Fibroblast of skin of right quadriceps (primary cell): ENCODE data around the gene TAP2.
"Not testable (repeated sequence)": the region's sequence is repeated elsewhere in the genome, so short reads cannot be mapped to it uniquely, and the experiment has no call there.

Experiments
- DNase-seq: peaks from one replicate; pipeline ENCODE4 v3.0.0-alpha.2; 2013

Gene TAP2

DNA sequence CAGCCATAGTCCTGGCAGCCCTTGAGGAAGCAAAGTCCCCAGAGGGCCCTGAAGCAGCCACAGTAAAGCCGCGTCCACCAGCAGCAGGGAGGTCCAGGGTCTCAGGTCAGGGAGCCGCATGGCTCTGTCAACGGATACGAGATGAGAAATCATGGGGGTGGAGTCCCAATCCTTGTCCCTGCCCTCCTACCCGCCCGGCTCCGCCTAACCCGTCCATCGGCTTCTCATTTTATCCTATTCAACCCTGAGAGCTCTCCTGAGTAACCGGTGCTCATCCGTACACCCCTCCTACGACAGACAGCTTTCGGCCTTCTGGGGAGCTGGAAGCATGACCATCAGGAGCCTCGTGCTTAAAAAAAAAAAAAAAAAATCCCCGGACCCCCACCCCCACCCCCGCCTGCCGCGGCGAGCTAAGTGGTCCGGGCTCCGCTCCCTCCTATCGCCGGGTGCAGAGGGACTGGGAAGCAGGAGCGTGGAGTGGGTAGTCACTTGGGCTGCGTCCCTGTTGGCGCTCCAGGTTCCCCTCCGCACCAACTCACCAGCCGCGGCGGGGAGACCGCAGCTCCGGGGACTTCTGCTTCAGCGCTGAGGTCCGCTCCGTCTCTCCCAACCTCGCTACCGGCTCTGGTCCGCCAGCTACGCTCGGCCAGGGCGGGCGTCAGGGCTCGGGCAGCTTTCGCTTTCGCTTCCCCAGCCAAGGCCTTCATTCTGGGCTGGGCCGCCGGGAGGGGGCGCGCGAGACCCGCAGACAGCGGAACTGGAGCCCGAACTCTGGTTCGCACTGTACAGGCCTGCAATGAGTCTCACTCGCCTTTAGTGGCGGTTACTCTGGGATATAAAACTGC is at the start of gene TAP2:
TAP2 (minus strand) TSS at position 626 of the 845 bp plus-strand sequence; CDS start at position 120, 506 bp downstream.
- peak; percentile 89 for DNase-seq

DNA sequence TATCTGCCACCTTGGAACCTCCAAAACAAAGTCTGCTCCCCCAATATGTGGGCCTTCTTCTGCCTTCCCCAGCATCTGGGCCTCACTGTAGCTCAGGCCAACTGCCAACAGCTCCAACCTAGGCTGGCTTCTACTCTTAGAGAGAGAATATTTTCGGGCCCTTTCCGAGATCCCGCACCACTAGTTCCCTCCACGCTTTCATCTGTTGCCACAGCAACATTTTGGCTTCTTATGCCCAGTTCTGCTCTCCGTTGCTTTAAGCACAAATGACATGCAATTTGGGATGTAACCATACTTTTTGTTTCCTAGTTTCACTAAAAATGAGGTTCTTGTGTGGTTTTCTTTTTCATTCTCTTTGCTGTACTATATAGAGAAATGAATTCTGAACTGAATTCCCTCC is 49.1 kb upstream of the TAP2 start:
- DNase-seq, result no peak

DNA sequence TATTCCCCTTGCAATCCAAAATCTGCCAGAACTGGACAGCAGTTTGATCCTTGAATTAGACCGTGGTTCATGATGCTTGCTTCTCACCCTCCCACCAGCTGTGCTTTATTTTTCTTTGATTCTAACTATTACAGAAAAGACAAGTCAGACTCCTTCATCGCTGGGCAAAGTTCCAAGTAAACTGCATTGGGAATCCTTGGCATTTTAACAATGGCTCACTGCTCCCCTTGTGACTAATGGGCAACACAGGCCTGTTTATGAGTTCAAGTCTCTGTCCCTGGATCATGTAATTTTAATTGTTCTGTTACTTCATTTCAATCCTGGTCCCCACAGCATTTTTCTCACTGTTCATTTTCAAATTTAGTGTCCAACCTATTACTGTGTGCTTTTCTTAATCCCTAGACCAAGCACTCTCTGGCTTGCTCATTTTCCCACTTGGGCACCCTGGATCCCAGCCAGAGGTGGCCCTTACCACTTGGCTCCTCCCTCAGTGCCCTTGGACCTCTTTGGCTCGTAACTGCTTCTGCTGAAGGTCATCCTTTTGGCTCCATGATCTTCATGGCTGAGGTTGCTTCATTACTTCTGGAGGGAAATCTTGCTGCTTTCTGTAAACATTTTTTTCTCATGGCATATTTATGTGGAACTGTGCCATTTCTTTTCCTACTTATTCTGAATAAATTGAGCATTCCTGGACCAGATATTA is 48.3 kb upstream of the TAP2 start:
- peak; percentile 85 for DNase-seq

DNA sequence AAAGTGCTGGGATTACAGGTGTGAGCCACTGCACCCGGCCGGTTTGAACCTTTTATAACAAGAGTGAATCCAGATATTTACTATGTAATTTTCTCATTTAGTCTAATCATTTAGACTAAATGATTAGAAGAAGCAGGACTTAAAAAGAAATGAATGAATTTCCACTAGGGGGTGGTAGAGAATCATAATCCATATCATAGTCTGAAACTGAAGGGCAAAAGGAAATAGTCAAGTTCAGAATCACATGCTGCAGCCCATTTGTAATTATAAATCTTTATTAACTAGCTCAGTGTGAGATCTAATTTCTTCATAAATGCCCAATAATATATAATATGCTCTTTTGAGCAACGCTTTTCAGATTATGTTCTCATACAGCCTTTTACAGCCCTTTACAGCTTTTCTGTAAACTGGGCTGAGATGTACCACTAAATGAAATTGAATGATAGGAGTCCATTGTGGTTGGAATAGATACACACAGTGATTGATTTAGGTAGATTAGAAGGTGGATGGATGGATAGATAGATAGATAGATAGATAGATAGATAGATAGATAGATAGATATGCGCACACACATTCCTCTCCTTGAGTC is 47.3 kb upstream of the TAP2 start:
- peak; percentile 70 for DNase-seq

DNA sequence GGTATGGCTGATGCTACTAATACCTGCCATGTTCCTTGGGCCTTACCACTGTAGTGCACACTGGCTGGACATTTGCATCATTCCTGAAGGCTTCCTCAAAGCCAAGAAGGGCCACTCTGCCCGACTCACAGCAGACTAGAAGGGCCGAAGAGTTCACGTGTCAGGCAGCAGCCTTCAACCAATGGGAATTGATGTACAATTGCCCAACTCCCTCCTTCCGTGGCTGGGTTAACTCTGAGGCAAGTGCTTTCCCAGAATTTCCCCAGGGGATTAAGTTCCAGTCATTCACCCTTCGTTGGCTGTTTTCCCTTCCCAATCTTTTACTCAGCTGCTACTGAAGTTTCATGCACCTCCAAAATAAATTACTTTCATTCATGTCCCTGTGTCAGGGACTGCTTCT is 45.2 kb upstream of the TAP2 start:
- DNase-seq, result peak; percentile 62

DNA sequence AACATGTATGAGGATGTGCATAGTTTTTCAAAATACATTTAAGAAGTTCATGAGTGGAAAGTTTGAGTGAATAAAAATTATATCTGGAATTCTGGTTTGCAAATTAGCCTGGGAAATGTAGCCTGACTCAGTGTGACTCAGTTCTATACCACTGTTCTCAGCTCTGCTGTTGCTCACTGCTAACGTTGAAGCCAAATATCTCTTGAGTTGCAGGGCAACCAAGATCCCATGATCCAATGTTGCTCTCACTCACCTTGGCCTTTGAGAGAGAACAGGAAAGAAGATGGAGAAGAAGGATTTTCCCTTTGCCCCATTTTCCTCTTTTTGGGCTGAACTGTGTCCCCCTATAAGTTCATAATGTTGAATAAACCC is 44.3 kb upstream of the TAP2 start:
- DNase-seq, result peak; percentile 60

DNA sequence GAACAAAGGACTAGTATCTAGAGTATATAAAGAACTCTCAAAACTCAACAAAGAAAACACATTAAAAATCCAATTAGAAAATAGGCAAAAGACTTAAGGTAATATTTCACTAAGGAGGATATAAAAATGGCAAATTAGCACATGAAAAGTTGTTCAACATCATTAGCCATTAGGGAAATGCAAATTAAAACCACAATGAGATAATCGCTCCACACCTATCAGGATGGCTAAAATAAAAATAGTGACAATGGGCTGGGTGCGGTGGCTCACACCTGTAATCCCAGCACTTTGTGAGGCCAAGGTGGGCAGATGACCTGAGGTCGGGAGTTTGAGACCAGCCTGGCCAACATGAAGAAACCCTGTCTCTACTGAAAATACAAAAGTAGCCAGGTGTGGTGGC is 42.4 kb upstream of the TAP2 start:
- DNase-seq, result not testable (repeated sequence)

DNA sequence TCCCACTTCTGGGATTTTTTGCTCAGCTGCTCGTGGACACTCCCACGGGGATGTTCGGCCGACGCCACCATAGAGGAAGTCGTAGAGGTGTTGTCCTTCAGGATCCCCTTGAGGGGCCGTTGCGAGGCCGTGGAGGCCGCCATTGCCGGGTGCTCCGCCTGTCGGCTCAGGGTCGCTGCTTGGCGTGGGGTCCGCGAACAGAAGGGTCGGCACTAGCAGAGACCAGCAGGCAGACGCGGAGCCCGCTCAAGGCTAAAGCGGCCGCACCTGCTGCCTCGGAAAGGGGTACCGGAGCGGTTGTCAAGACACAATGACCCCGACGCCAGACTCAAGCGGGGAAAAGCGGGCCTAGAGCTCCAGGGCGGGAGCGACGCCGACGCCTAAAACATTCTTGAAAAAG is 41.2 kb upstream of the TAP2 start:
- DNase-seq, result no peak

DNA sequence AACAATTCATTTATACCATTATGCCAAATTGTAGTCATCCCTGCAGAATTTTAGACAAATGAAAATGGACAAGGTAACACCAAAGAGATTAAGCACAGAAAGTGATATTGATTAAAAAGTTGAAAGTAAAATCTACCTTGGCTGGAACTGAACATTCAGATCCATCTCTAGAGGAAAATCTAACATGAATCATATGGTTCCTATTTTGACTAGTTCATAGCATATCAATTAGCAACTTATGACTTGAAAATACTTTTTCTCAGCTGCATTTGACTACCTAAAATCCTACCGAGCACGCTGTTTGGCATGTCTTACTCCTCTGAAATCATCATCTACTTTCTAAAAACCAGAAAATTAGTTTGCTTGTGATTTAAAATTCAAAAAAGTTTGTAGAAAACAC is 38.1 kb upstream of the TAP2 start:
- no peak for DNase-seq

DNA sequence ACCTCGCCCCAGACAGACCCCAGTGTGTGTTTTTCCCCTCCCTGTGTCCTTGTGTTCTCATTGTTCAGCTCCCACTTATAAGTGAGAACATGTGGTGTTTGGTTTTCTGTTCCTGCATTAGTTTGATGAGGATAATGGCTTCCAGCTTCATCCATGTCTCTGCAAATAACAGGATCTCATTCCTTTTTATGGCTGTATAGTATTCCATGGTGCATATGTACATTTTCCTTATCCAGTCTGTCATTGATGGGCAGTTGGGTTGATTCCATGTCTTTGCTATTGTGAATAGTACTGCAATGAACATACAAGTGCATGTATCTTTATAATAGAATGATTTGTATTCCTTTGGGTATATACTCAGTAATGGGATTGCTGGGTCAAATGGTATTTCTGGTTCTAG is 35.4 kb upstream of the TAP2 start:
- DNase-seq, result not testable (repeated sequence)

DNA sequence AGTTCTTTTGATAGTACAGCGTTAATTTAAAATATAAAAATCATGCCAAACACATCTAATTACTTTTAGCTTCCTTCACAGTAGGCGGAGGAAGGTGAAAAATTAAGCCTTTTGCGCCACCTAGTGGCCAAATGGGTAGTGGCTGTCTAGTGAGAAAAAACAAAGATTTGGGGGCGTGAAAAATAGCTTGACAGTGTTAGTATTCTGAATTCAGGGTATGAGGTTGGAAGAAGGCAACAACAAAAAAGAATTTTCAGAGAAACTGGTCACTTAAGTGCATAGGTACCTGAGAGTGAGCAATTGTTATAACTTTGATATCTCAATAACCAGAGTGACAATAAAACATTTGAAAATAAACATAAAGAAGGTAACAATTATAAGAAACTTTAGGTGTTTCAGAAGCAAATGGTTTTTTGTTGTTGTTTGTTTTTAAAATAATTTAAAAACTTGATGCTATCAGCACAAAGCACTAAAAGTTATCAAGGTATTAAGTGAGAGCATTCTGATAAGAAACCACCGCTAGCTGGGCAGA is 29.8 kb upstream of the TAP2 start:
- peak; percentile 69 for DNase-seq

DNA sequence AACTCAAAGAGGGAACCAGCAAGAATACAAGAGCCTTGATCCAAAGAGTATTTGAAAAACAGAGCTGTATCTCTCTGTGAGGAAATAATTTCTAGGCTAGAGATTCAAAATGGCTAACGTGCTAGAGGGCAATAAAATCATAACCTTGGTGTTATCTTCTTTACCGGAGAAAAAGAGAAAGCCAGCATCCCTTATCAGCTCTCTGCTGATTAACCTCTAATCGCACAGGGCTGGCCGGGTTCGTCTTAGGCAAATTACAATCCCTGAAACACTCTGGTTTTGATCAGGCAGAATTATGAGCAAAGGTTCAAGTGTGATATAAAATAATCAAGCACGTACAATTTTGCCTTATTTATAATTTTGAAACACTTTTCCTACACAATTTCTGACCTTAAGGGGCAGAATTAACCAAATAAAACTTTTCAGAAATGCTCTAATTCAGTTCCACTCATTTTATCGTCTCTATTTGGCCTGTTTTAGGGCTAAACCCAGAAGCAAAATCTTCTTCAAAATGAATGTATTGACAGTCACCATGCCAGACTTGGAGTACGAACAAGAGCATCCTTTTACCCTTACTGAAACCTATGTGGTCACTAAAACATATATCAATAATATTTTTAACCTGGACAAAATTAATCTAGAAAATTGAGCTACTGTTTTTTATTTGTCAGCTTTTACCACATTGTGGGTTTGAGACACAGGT is 29.2 kb upstream of the TAP2 start:
- no peak for DNase-seq

DNA sequence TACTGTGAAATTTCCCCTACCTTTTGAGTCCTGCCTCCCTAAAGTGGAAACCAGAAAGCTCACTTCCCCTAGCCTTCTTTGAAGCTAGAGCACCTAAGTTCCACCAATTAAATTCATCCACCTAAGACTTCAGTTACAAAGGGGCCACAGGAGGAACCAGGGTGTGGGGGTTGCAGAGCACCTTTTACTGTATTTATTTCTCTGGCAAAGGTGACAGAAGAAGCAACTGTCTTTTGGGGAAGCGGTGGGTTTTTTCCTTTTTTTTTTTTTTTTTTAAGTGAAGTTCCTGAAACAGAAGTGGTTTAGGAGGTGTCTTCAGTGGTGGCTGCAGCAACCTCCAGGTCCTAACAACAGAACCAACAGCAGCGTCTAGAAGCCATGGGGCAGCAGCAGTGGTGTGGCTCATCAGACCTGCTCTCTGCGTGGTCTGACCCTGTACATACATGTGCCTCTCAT is 28.5 kb upstream of the TAP2 start:
- DNase-seq, result no peak

DNA sequence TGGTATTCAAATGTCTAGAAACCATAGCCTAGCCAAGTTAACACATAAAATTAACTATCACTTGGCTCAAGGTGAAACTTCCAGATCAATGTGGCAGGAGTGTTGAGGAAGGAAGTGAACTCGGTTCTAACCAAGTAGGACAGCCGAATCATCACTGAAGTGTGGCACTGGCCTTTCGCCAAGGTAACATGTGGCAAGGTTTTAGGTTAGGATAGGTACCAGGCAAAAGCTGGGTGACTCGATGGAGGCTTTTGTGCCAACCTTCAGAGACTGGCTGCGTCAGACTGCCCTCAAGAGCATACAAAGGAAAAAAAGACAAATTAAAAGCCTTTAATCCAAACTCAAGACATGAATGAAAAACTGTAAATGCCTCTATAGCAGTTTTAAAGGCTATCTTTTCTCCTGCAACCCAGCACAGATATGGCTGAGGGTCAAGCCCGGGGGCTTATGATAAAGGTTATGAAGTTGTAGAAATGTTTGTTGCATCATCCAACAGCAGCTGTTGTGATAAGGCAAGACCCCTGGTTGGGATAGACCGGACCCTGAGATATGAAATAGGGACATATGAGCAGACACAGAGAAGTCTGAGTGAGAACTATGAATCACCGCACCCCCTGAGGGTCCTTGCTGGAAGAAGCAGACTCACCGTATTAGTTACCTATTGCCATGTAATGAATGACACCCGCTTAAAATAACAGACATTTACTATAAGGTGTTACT is 27.3 kb upstream of the TAP2 start:
- DNase-seq, result no peak

DNA sequence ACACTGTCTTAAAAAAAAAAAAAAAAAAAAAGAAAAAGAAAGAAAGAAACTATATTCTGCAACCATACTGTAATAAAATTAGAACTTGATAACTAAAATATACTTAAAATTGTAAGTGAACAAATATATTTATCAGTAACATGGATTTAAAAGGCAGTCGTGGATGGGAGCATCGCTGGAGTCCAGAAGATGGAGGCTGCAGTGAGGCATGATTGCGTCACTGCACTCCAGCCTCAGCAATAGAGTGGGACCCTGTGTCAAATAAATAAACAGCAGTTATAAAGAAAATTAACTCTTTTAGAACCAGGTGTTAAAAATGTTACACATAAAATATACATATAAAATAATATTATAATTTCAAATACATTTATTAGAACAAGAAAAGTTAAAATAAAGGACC is 24.2 kb upstream of the TAP2 start:
- DNase-seq, result no peak

DNA sequence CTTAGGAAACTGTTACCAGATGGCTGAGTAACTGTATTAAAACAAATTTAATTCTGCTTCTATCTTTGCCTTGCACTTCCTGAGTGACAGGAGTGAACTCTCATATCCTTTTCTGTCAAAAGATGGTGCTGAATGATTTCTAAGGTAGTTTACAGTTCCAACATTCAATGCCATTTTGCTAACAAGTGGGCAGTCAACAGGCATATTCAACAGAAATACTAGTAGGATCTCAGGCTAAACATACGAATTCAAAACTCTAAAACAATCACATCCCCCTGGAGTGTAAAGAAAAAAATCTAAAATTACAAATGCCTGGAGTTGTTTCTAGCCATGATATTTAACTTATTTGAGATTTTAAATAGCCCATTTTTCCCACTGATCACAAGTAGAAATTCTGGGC is 22.1 kb upstream of the TAP2 start:
- DNase-seq, result no peak

DNA sequence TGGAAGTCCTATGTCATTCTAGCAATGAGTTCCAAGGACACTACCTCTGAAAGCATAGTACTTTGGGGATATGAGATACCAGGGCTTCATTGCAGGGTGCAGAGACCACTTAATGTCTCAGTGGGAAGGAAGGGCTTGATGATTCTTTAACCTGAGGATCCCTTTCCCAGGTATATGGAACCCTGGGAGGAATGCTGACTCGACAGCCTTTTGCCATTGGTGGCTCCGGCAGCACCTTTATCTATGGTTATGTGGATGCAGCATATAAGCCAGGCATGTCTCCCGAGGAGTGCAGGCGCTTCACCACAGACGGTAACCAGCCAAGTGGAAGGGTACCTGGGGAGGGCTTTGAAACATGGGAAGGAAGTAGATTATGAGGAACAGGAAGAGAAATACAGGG is 19.7 kb upstream of the TAP2 start:
- no peak for DNase-seq

DNA sequence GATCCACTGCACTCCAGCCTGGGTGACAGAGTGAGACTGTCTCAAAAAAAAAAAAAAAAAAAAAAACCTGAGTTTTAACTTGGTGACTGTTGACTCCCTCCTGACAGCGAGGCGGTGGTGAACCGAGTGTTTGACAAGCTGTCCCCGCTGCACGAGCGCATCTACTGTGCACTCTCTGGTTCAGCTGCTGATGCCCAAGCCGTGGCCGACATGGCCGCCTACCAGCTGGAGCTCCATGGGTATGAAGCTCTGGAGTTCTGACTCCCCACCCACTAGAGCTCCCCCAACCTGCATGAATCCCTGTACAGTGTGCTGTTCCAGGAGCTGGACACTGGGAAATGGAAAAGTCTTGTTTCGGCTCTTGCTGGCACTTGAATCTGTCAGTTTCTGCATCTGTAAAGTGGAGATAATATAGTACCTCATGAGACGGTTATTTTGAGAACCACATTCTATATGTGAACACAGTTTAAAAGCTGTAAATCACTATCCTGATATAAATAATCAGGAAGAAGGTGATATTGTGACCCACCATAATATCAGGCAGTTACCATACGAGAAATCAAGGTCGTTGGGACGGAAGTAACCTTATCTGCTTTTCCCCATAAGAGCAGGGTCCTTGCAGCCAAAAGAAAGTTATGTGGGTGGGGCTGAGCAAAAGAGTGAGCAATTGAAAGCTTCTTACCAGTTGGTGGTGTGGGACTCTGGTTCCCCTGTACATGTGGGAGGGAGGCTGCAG is 18.8 kb upstream of the TAP2 start:
- no peak for DNase-seq

DNA sequence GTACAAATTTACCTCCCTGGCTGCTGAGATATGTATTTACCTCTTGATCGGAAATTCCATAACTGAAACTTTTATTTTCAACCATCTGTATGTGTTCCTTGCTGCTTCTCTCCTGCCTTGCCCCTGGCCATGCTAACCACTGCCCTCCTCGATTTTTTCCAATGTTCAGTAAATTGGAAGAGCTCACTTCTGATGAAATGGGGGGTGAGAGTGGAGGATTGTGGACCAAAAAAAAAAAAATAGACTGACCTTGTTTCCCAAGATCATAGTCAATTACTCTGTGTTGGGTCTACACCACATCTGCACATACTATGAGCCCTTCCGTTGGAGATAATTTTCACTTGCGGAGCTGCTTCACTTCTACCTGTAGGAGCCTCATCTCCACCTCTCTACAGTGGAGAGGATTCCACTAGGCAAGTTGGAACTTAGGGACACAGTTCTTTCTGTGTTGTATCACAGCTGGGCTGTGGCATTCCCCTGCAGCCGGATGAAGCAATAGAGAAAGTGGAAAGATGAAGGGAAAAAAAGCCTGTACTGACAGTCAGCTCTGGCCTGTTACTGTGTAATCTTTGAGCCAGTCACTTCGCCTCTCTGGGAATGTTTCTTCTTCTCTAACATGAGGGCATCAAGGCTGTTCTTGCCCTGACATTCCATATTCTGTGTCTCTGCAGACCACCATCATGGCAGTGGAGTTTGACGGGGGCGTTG is 17.1 kb upstream of the TAP2 start:
- DNase-seq, result no peak

DNA sequence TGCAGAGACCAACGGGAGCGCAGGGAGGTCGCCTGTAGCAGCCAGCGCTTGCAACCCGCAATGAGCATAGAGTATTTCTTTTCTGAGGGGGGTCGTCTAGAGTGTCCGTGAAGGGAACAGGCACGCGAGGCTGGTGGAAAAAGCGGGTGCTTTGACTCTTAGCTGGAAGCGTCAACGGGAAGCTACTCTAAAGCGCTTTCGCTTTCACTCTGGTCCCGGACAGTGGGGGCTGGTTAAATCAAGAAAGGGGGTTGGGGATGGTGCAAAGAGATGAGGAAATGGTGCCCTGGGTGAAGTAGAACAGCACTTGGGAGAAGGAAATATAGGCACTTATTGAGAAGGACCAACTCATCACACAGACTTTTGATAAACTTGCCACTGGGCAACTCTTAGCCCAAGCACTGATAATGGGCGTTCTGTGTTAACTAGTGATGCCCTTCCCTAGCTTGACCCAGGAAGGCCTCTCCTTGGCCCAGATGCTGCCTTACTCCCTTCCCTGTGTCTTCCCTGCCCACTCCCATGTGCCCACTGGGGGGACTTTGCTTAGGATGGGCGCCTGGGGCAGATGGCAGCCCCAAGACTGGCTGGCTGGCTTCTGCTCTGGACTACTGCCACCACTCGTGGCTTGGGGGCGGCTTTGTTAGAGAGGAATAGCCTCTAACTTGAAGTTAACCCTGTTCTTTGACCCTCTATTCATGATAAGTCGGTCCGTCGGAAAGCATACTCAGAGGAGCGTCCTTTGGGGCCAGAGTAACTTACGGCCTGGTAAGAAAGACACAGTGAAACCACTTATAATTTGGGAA is 16.0 kb upstream of the TAP2 start:
- DNase-seq, result peak; percentile 21
